Iris pigment epithelial cell (primary cell): ENCODE measurements around the gene LPIN2.
A peak's percentile ranks its signal among the peaks of the same experiment; 100 is the strongest.
"Not testable (repeated sequence)": the region's sequence is repeated elsewhere in the genome, so short reads cannot be mapped to it uniquely, and the experiment has no call there.

Experiments used
- DNase-seq: peaks from one replicate; pipeline ENCODE4 v3.0.0-alpha.2; 2011; ENCODE audit warnings: low read depth

Gene LPIN2, protein sequence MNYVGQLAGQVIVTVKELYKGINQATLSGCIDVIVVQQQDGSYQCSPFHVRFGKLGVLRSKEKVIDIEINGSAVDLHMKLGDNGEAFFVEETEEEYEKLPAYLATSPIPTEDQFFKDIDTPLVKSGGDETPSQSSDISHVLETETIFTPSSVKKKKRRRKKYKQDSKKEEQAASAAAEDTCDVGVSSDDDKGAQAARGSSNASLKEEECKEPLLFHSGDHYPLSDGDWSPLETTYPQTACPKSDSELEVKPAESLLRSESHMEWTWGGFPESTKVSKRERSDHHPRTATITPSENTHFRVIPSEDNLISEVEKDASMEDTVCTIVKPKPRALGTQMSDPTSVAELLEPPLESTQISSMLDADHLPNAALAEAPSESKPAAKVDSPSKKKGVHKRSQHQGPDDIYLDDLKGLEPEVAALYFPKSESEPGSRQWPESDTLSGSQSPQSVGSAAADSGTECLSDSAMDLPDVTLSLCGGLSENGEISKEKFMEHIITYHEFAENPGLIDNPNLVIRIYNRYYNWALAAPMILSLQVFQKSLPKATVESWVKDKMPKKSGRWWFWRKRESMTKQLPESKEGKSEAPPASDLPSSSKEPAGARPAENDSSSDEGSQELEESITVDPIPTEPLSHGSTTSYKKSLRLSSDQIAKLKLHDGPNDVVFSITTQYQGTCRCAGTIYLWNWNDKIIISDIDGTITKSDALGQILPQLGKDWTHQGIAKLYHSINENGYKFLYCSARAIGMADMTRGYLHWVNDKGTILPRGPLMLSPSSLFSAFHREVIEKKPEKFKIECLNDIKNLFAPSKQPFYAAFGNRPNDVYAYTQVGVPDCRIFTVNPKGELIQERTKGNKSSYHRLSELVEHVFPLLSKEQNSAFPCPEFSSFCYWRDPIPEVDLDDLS

DNA sequence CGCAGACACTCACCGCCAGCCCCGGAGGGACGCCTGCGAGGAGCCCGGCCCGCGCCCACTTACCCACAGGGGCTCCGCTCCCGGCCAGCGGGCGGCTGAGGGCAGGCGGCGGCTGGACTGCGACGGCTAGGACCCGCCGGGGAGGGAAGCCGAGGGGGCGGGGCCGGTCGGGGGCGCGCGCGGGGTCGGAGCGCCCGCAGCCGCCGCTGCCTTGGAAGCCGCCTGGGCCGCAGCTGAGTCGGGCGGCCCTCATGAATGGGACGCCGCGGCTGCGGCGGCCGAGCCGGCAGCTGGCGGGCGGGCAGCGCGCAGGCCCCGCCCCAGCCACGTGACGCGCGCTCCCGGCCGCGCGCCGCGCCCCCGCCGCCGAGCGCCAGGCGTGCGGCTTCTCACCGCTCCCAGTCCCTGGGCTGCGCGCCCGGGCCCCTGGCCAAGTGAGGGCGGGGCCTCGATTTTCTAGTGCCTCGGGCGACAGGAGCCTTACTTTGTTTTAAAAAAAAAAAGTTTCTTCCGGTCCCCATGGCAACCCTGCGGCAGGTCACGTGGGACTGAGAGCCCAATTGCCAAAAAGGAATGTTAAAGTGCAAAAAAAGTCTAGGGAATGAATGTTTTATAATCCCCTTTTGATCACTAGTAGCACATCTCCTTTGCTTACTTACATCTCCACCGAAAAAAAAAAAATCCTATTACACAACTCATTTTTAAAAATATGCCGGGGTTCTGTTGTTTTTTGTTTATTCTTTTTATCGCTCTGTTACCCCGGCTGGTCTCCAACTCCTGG lies at the start of gene LPIN2:
Gene LPIN2 (minus strand): TSS at position 121 of the 781 bp plus-strand sequence. CDS start 52,304 bp downstream, outside the sequence.
- peak; percentile 97 for DNase-seq

DNA sequence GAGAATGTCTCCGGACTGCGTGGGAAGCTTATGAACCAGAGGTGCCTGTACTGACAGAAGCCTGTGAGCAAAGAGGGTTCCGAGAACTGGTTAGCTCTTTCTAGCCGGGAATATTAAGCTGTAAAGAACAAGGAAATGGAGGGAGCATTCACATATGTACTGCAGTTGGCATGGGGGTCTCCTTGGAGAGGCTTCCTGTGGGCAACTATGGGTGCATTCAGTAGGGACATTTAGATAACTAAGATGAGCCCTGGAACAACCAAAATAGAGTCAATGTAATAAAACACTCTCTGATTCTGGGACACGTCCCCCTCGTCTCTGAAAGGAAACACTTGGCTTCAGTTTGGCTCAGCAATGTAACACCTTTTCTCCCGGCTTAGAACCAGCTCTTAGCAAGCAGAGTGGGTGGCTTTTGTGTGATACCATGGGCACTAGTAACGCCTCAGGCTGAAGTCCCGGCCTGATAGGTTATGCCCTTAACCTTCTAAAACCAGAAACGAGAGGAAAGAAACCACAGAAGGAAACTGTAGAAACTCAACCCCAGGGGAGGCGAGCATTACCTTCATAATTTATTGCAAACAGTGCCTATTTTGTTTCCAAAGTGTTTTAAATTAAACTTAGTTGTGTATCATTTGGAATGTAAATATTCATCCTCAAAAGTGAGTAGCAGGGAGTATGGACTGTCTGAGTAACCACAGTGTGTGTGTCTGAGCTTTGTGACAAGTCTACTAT lies 48.8 kb upstream of the LPIN2 start:
- no peak for DNase-seq

DNA sequence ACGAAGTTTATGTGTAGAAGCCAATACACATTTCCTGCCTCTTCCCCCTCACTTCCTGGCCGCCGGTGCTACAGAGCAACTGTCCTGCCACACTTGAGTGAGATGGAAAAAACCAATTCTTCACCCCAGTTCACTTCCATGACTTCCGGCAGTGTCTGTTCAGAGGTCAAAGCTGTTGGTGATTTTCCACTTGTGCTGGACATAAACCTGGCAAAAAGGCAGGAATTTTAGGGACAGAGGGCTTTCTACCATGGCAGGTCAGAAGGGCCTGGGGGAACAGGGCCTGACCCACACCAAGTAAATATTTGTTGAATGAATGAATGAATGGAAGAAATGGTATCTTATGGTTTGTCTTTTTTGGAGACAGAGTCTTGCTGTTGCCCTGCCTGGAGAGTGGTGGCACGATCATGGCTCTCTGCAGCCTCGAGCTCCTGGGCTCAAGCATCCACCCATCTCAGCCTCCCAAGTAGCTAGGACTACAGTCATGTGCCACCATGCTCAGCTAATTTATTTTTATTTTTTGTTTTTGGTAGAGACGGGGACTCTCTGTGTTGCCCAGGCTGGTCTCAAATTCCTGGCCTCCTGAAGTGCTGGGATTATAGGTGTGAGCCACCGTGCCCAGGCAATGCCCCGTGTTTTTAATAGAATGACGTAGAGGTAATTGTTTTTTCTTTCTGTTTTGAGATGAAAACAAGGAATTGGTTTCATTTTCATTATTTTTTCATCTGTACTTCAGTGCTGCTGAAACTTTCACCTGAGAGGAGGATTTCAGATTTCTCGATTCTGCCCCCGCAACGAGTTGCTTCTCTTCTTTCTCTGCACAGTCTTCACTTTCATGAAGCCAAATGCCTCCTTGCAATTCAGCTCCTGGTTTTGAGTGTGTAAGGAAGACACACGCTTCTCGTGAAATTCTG lies 48.0 kb upstream of the LPIN2 start:
- no peak for DNase-seq

DNA sequence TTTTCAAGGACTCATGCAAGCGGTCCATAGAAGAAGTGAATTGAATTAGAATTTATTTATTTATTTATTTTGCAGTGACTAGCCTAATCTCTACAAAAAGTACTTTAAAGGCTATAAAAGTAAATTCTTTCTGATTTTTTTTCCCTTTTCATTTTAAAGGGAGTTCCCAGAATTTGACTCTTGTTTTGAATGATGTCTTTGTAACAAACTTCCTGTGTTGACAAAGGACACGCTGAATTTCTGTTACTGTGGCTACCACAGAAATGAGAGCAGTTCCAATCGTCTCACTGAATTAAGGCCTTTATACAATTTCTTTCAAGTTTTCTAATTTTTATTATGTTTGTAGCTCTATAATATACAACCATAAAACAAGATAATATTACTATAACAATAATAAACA lies 46.3 kb upstream of the LPIN2 start:
- DNase-seq: no peak

DNA sequence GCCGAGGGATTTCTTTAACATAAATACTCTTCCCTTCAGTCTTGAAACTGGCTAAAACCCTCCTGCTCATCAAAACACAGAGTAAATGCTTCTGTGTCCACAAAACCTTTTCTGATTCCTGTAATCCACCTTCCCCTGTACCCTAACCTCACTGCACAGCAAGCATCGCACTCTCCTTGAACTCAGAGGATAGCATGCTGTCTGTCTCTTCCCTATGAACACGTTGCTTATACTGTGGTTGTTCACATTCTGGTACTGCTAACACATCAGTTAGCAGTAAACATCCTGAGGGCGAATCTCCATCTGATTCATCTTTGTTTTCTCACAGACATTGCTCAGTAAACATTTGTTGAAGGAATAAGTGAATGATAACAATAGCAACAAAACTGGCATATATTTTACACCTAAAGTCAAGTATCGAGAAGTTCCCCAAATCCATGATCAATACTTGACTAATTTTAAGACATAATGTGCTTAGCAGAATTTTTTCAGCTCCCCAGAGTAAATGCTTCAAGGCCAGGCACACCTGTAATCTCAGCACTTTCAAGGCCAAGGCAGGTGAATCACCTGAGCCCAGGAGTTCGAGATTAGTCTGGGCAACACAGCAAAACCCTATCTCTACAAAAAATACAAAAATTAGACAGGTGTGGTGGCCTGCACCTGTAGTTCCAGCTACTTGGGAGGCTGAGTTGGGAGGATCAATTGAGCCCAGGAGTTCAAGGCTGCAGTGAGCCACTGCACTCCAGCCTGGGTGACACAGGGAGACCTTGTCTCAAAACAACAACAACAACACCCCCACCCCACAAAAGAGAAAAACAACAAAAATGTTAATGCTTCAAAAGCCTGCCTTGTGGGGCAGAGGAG lies 45.6 kb upstream of the LPIN2 start:
- peak; percentile 39 for DNase-seq

DNA sequence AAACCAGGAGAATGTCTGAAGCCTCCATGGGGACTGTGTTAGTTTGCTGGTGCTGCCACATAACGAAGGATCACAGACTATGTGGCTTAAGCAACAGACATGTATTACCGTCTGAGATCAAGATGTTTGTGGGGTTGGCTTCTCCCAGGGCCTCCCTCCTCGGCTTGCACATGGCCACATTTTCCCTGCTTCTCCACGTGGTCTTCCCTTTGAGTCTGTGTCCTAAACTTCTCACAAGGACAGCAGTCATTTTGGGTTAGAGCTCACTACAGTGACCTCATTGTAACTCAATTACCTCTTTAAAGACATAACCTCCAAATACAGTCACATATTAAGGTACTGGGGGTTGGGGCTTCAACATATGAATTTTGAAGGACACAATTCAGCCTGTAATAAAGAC lies 44.6 kb upstream of the LPIN2 start:
- DNase-seq: no peak

DNA sequence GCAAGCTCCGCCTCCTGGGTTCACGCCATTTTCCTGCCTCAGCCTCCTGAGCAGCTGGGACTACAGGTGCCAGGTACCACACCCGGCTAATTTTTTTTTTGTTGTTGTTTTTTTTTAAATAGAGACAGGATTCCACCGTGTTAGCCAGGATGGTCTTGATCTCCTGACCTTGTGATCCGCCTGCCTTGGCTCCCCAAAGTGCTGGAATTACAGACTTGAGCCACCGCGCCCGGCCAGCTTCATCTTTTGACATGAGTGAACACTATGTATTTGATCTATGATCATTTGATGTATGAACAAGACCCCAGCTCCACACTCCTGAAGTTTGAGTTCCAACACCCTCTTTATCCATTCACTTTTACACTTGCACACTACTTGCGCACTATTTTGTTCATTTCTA lies 43.4 kb upstream of the LPIN2 start:
- no peak for DNase-seq

DNA sequence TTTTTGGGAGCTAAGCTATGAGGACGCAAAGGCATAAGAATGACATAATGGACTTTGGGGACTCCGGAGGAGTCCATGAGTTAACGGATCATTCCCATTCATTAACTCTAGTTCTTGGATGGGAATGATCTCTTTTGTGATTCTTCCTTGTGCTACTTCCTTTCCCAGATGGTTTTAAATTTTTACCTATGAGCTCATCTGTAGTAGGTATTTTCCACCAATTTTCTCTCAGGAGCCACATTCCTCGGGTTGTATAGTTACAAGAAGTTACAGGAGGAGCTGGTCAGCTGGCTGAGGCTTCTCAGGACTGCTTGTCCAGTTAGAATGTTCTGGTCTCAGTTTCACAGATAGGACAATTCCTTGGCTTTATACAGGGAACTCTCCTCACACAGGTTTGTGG lies 42.9 kb upstream of the LPIN2 start:
- DNase-seq: peak; percentile 26

DNA sequence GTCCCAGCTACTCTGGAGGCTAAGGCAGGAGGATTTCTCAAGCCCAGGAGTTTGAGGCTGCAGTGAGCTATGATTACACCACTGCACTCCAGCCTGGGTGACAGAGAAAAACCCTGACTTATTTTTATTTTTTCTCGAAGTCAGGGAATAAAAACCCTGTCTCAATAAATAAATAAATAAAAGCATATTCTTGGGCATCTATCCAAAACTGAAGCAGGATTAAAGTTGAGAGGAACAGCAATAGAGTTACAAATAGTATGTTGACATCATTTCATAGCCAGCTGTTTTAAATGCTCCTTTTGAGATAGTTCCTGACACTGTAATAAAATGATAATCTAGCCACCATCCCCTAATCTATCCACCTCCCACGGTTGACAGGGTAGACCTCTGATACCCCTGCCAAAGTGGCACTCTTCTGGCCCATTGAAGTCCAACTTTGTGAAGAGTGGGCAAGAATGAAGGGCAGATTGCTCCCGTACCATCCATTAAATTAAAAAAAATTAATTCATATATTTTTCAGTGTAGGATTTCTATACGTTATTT lies 42.3 kb upstream of the LPIN2 start:
- DNase-seq: peak; percentile 40

DNA sequence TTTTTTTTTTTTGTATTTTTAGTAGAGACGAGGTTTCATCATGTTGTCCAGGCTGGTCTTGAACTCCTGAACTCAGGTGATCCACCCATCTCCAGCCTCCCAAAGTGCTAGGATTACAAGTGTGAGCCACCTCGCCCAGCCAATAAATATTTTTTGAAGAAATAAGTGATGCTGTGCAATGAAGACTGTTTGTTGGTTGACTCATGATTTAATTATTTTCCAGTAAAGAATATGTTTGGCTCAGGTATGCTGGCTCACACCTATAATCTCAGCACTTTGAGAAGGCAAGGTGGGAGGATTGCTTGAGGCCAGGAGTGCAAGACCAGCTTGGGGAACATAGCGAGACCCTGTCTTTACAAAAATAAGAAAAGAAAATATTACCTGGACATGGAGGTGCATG lies 41.8 kb upstream of the LPIN2 start:
- DNase-seq: no peak

DNA sequence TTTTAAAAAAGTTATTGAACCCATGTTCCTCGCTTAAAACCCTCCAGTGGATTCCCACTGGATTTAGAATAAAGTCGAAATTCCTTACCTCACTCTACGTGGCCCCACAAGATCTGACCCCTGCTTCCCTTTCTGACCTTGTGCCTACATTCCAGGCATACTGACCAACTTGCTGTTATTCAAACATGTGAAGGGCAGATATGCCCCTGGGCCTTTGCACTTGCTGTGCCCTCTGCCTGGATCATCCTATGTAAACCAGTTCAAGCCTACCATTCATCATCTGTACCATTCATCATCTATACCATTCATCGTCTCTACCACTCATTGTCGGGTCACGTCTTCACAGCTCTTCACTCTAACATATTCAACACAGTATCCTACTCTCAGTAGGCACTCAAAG lies 41.3 kb upstream of the LPIN2 start:
- DNase-seq: no peak

DNA sequence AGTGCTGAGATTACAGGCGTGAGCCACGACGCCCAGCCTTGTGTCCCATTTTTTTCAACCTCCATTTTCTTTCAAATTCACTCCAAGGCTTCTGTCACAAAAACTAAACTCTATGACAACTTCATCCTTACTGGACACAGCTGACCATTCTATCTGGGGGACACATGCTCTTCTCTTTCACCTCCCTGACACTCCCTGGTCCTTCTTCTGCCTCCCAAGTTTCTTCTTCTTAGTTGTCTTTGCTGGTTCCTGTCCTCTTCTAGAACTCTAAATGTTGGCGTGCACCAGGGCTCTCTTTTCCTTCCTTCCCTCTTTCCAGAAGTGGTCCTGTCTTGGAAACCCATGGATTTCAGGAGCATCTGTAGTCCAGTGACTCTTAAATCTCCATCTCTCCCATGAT lies 40.1 kb upstream of the LPIN2 start:
- no peak for DNase-seq

DNA sequence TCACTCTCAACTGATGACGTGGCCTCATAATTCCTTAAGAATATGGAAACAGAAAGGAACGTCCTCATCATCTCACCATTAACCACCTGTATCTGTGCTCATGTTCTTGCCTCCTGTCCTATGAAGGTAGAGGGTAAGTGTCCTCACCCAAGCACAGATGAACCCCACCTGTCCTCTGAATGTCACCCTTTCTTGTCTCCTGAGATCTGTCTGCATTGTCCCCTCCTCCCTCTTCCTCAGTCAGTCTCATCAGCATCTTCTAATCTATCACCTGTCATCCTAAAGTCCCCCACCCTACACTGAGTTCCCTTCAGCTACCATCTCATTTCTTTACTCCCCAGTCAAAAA lies 39.4 kb upstream of the LPIN2 start:
- no peak for DNase-seq

DNA sequence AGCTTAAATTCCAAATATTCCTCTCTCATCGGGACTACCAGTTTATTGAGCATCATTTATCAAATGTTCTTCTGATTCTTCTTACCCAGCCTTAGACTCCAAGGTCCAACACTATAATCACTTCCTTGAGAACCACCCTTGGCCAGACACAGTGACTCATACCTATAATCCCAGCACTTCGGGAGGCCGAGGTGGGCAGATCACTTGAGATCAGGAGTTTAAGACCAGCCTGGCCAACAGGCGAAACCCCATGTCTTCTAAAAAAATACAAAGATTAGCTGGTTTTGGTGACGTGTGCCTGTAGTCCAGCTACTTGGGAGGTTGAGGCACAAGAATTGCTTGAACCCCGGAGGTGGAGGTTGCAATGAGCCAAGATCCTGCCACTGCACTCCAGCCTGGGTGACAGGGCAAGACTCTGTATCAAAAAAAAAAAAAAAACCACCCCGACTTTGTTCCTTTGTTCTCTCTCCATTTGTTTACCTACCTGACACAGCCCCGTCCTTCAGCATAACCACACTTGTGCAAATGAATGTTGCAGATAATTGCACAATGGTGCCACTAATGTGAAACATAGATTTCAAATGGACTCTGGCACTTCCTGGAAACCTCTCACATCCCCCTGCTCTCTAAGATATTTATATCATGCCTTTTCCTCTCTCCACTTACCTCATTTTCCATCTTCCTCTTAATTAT lies 38.9 kb upstream of the LPIN2 start:
- DNase-seq: peak; percentile 63

DNA sequence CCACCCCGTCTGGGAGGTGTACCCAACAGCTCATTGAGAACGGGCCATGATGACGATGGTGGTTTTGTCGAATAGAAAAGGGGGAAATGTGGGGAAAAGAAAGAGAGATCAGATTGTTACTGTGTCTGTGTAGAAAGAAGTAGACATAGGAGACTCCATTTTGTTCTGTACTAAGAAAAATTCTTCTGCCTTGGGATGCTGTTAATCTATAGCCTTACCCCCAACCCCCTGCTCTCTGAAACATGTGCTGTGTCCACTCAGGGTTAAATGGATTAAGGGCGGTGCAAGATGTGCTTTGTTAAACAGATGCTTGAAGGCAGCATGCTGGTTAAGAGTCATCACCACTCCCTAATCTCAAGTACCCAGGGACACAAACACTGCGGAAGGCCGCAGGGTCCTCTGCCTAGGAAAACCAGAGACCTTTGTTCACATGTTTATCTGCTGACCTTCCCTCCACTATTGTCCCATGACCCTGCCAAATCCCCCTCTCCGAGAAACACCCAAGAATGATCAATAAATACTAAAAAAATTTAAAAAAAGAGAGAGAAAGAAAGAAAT lies 37.0 kb upstream of the LPIN2 start:
- DNase-seq: not testable (repeated sequence)

DNA sequence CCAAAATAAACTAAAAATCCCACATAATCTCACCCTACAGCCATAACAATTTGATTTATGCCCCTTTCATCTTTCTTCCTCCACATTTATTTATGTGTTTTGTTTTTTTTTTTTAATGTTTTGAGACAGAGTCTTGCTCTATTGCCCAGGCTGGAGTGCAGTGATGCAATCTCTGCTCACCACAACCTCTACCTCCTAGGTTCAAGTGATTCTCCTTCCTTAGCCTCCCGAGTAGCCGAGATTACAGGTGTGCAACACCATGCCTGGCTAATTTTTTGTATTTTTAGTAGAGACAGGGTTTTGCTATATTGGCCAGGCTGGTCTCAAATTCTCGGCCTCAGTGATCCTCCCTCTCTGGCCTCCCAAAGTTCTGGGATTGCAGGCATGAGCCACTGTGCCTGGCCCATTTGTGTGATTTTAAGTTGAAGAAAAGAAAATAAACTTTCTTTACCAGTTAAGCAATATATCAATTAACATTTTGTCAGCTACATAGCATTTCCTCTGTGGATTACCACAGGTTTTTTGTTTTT lies 35.9 kb upstream of the LPIN2 start:
- no peak for DNase-seq

DNA sequence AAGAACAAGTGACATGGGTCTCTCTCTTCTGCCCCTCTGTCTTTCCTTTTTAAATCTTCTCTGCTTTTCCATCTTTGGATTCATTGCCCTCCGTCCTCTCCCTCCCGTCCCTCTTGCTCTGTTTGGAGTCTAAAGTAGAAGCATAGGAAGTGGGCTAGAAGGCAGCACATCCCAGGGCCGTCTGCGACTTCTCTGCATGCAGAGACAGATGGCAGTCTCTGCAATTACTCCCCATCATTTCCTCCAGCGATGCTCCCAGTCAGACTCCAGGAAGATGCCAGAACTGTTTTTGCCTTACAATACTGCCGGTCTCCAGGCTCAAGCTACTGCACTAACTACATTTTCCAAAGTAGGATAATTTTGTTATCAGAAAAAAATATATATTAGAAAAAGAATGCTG lies 35.2 kb upstream of the LPIN2 start:
- DNase-seq: no peak

DNA sequence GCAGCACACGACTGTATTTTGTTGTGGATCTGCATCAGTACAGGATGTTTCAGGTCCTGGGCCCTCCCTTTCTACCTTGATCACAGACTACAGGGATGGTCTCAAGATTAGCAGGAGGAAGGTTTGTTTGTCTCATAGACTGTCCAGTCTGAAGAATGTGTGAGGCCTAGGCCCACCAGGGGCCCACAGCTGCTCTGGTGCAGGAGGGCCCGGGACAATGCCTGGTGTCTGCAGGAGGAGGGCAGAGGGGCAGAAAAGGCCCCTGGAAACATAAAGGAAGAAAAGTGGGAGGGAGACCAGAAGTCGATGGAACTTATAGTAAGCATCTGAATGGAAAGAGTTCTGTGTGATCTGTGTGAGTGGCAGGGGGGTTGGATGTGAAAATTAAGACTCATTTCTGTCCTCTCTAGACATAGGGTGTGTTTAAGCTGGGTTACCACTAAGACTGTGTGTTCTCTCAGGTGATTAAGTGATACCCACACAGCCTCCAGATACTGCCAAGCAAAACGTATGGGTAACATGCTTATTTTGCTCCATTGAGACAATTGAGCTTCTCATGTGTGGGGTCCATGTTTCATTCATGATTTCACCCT lies 33.4 kb upstream of the LPIN2 start:
- no peak for DNase-seq
